Right lobe of liver (tissue), 4 donors: ENCODE measurements around the gene KCNQ1OT1.

Experiments used
- POLR2A ChIP-seq: fragments of 450-650 bp; IDR thresholded peaks from one replicate; pipeline ENCODE4 v1.6.1; 2017; ENCODE audit warnings: antibody characterized with exemption, mild to moderate bottlenecking
- TF ChIP-seq, protein P1 (sequence below), 4 donors: fragments of 200-600 bp in 3 of 4; fragments of 450-650 bp in 1 of 4; IDR thresholded peaks; one replicate each; pipeline versions ENCODE4 v1.5.1 to v1.8.0; 2016 to 2022; ENCODE audit warnings: antibody characterized with exemption in 4 of 4, mild to moderate bottlenecking in 2 of 4
- donor health status: DM: no; HTN: no; CAD: no.
- donor health status: DM: no; HTN: no; CAD: no.
- donor health status: DM: no; HTN: yes; CAD: no.

DNA sequence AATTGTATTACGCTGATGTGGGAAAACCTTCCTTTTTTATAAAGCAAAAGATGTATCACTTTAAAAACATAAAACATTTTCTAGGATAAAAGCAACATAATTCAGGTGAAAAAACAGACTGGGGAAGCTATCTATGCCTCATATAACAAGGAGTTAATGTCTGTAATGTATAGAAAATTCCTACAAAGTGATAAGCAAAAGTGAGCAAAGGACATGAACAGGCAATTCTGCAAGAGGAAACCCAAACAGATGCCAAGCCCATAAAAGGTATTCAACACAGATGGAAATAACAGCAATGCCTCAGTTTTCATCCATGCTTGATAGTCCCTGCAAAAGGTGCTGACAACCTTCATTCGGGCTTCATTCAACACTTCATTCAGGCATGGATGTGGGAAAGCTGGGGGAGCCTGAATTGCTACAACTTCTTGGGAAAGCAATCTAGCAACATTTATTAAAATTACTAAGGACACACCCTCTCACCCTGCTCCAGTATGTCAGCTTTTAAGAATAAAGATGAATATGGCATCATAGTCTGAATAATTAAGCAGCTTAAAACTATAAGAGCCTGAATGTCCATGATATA lies 39.3 kb downstream of the KCNQ1OT1 start:
- TF ChIP-seq, protein P1, sequence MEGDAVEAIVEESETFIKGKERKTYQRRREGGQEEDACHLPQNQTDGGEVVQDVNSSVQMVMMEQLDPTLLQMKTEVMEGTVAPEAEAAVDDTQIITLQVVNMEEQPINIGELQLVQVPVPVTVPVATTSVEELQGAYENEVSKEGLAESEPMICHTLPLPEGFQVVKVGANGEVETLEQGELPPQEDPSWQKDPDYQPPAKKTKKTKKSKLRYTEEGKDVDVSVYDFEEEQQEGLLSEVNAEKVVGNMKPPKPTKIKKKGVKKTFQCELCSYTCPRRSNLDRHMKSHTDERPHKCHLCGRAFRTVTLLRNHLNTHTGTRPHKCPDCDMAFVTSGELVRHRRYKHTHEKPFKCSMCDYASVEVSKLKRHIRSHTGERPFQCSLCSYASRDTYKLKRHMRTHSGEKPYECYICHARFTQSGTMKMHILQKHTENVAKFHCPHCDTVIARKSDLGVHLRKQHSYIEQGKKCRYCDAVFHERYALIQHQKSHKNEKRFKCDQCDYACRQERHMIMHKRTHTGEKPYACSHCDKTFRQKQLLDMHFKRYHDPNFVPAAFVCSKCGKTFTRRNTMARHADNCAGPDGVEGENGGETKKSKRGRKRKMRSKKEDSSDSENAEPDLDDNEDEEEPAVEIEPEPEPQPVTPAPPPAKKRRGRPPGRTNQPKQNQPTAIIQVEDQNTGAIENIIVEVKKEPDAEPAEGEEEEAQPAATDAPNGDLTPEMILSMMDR (IDR thresholded peaks at IDR 0.05): no peak
- TF ChIP-seq POLR2A: no peak
